HG03175 (cell line): Measurements from ENCODE around the gene TFDP3.

Source experiments
- ATAC-seq: cut with Tn5 transposase; IDR thresholded peaks from one replicate; pipeline ENCODE4 v1.9.1; 2021; ENCODE audit warnings: mild to moderate bottlenecking, moderate library complexity; ENCODE audit not compliant: unreplicated experiment

TFDP3 gene

DNA sequence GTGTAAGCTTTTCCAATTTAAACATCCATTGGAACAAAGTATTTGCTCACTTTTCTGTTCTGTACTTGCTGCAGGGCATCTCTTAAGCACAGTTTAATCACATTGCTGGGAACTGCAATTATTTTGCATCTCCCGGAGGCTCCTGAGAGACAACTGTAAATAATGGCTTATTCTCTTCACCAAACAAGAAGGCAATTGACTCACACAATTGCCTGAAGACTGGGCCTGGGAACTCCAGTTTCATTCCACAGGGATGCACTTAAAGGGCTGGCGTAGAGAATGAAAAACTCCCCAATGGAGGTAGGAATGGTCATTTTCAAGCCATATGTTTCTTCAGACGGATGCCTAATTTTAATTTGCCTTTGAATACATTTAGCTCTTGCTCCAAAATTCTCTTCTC, 29.5 kb downstream of the TFDP3 start:
- ATAC-seq: no peak

DNA sequence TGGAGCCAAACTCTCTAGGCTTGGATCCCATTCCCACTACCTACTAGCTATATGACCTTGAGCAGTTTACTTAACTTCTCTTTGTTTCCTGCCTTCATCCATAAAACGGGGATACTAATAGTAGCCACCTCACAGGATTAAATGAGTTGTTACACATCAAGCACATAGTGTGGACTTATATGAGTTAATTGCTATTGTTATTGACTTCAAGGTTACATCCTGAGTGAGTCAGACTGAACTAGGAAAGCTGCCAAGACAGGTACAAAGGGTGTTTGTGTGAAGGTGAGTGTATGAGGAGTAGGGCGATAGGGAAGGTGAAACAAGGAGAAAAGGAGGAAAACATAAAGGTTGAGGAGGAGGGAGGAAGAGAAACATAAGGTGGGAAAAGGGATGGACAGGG, 32.2 kb downstream of the TFDP3 start:
- no peak for ATAC-seq

DNA sequence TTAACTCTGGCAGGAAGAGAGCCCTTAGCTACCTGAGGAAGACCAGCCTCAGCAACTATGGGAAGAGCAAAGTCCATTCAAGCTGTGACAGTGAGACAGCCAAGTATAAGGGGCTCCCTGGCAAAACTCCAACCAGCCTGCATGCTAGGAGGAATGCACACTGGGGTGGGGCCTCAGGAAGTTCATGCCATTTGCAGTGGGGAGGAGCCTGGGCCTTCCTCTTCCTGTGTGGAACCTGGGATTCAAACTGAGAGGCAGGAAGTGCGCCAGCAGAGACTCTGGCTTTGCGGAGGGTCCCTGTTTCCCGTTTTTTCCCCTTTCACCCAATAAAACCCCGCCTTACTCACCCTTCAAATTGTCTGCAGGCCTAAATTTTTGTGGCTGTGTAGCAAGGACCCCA, 33.0 kb downstream of the TFDP3 start:
- ATAC-seq: no peak

DNA sequence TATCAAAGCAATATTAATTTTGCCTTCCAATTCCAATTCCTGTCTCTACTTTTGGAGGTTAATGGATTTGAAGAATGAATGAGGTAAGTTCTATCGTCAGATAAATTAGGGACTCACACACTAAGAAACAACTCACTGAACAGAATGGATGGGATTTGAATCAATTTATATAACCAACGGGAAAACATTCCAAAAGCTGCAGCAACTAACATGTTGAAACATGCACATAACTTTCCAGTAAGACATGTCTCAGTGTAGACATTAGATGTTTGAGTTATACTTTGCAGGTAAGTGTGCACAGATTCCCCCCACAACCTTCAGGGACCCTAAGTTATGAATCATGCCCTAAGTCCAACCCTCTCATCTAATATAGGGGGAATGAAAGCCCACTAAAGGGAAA, 34.3 kb downstream of the TFDP3 start:
- no peak for ATAC-seq

DNA sequence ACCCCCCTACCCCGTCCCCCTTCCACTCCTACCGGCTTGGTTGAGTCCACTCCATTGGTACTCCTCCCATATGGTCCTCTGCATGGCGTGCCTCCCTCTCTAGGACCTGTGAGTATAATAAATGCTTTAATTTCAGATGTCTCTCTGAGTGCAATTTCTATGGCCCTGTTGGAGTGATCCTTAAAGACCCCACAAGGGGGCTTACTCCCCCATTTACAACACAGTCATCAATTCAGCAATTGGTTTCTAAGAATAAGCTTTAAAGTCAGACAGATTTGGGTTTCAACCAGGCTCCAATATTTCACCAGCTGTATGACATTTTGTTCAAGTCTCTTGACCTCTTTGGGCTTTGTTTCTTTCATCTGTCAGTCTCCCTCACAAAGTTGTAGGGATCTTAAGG, 38.7 kb downstream of the TFDP3 start:
- ATAC-seq: no peak

DNA sequence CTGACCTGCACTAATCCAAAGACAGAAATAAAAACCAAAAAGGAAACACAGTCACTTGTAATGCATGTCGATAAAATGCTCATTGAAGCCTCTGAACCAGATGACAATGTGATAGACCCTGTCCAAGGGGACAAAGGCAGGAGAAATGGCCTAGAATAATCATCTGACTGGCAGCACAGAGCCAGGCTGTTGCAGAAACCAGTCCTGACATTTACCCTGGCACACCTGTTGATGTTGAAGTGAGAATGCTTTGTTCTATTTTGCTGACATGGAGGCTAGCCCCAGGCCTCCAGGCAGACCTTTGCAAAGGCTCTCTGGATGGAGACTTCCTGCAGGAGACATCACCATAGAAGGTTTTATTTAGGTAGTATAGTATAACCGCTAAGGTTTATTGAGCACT, 41.0 kb downstream of the TFDP3 start:
- ATAC-seq: no peak

DNA sequence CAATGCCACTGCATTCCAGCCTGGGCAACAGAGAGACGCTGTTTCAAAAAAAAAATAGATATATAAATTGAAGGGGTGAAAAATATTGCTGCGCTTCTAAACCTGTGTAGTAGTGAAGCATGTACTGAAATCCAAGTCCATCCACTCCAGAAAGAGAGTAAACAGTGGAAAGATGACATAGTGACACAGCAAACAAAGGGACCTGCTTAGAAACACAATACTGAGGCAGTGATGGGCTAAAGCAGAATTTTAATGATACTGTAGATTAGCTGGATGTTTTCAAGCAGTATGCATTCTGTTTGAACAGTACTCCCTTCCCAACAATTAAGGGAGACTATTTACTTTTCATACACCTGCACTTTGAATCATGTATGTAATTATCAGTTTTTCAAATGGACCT, 42.5 kb downstream of the TFDP3 start:
- ATAC-seq: no peak

DNA sequence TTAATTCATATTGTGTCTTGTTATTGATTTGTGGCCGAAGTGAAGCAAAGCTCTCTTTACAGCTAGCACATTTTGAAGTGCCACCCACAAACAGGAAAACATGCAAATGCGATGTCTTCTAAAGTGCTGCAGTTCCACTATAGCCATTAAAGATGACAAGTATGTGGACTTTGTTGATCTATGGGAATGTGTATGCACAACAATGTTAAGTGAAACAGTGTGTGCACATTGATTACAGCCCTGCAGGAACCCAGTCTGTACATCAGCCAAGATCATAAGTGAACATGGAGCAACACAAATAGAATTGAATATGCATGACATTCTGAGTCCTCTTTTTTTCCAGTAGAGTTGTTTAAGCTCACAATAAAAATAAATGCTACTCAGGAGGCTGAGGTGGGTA, 43.0 kb downstream of the TFDP3 start:
- ATAC-seq: no peak

DNA sequence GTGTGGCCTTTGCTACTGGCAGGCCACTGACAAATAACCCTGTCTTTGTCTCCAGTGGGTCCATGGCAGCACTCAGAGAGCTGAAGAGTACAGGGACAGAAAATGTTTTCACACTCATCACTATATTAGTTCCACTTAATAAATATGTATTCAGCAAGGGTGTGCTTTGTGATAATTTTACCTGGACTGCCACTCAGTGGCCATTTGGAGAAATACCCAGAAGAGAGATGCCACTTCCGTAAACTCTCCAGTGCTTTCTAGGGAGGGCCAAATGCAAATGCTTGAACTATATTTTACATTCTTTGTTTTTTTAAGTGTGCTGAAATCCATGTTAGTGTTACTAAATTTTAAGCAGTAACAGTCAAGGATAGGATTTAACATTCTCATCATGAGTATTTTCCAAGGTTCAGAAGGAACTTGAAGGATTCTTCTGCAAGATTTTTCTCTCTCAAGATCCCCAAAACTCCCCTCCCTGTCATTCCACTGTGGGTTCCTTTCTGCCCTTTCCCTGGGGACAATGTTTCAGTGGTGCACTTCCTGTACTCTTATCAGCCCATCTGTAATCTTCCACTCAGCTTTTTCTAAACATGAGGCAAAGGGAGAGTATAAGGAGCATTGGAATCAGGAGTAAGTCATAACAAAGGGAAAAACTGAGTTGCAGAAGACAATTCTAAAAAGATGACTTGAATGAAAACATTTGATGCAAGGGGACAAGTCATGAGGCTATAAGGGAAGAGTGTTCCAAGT, 46.0 kb downstream of the TFDP3 start:
- no peak for ATAC-seq
